SU-DHL-6 (cell line): ENCODE data around the gene LRP6.

Experiments
- H2AFZ ChIP-seq: fragments of 200-600 bp; sonication (generic); 2 replicates; pipeline ENCODE4 v1.6.1; 2014; ENCODE audit warnings: low read depth, mild to moderate bottlenecking, moderate library complexity, mixed read lengths, antibody characterized with exemption, low read length; ENCODE audit not compliant: severe bottlenecking
- H3F3A ChIP-seq: fragments of 200-600 bp; shearing (Covaris generic); 2 replicates; pipeline ENCODE4 v1.6.0; 2016; ENCODE audit warnings: antibody characterized with exemption, mild to moderate bottlenecking; ENCODE audit not compliant: insufficient read depth
- H3K27ac ChIP-seq: fragments of 200-600 bp; sonication (generic); 2 replicates; pipeline ENCODE4 v1.5.1; 2016; ENCODE audit warnings: low read depth, mild to moderate bottlenecking, low read length, moderate library complexity, mixed read lengths
- H3K27me3 ChIP-seq: fragments of 200-600 bp; sonication (generic), shearing (Covaris generic); 2 replicates; pipeline ENCODE4 v1.6.0; 2014; ENCODE audit warnings: mild to moderate bottlenecking, low read length
- H3K36me3 ChIP-seq: fragments of 200-600 bp; sonication (generic); 2 replicates; pipeline ENCODE4 v1.6.1; 2014; ENCODE audit warnings: mild to moderate bottlenecking, low read length, mixed read lengths
- H3K4me2 ChIP-seq: fragments of 300-600, 200-600 bp; shearing (Covaris generic), sonication (generic); 2 replicates; pipeline ENCODE4 v1.6.0; 2014; ENCODE audit warnings: low read length, low read depth, mild to moderate bottlenecking; ENCODE audit not compliant: poor library complexity, severe bottlenecking
- H3K4me3 ChIP-seq: fragments of 200-600 bp; sonication (generic); 2 replicates; pipeline ENCODE4 v1.5.1; 2014; ENCODE audit warnings: antibody characterized with exemption, low read length, mild to moderate bottlenecking, mixed read lengths; ENCODE audit not compliant: insufficient read depth, poor library complexity, severe bottlenecking
- H3K79me2 ChIP-seq: fragments of 200-600 bp; sonication (generic); 2 replicates; pipeline ENCODE4 v1.6.1; 2014; ENCODE audit warnings: mild to moderate bottlenecking, low read length, moderate library complexity; ENCODE audit not compliant: insufficient read depth
- H3K9ac ChIP-seq: fragments of 200-600 bp; sonication (generic); 2 replicates; pipeline ENCODE4 v1.7.0; 2014; ENCODE audit warnings: mild to moderate bottlenecking, low read length
- H3K9me2 ChIP-seq: fragments of 200-600 bp; sonication (generic); replicated peaks from 2 replicates; pipeline ENCODE4 v1.6.1; 2014; ENCODE audit warnings: low read length; ENCODE audit not compliant: insufficient read depth
- H3K9me3 ChIP-seq: fragments of 200-600 bp; sonication (generic); 2 replicates; pipeline ENCODE4 v1.6.1; 2014; ENCODE audit warnings: low read length, mixed read lengths; ENCODE audit not compliant: insufficient read depth
- H4K20me1 ChIP-seq: fragments of 200-600 bp; sonication (generic); 2 replicates; pipeline ENCODE4 v1.6.1; 2014; ENCODE audit warnings: low read depth, mild to moderate bottlenecking, antibody characterized with exemption, low read length, moderate library complexity, mixed read lengths
- EZH2phosphoT487 ChIP-seq: fragments of 200-600 bp; sonication (generic), shearing (Covaris generic); conservative IDR thresholded peaks from 2 replicates; pipeline ENCODE4 v1.6.1; 2018; ENCODE audit warnings: mild to moderate bottlenecking, antibody characterized with exemption, low read length, moderate library complexity, mixed read lengths
- TF ChIP-seq, protein P1 (sequence below): fragments of 200-600 bp; sonication (generic); IDR thresholded peaks from one replicate; pipeline ENCODE4 v1.5.1; 2017; ENCODE audit warnings: antibody characterized with exemption, mild to moderate bottlenecking, low read length, moderate library complexity; ENCODE audit not compliant: insufficient read depth, poor library complexity, severe bottlenecking

LRP6 gene

DNA sequence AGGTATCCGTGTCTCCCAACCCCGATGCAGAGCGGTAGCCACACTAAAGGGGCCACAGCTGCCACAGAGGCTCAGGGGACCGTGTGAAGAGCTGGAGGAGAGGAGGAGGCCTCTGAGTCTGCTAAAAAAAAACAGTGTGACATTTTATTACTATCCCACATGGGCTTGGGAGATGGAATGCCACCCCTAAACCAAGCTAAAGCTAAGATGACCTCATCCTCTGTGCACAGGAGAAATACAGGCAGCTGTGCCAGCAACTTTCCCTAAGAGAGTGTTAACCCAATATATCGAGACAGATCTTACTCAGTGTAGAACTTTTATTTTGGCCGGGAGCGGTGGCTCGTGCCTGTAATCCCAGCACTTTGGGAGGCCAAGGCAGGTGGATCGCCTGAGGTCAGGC lies 178.1 kb downstream of the LRP6 start:
- no peaks in the 10 kb centered on the region for H3K36me3 ChIP-seq

DNA sequence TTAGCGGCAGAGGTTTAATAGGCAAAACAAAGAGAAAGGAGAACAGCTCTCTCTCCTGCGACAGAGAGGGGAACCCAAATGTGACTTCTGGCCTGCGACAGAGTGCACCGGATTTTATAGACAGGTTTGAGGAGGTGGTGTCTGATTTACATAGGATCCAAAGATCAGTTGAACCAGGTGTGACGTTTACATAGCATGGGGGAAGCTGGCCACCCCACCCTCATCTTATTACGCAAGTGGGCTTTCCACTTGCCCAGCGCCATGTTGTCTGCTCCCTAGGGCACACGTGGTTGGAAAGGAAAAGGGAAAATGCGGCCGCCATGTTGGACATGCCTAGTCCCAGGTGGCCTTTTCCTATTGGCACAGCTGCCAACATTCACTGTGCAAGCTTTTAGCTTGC lies 178.7 kb downstream of the LRP6 start:
- Histone ChIP-seq H3K79me2 (no peaks in the 10 kb centered on the region), H3K9me3 (no peaks in the 10 kb centered on the region), H3K4me2 (no peak overlapping the region), H3K9me2 (no peaks in the 10 kb centered on the region), H3F3A (no peaks in the 10 kb centered on the region), H3K27me3 (no peaks in the 10 kb centered on the region), H3K36me3 (no peaks in the 10 kb centered on the region), H3K9ac (no peak overlapping the region), H3K27ac (no peak overlapping the region), H3K4me3 (no peak overlapping the region), H2AFZ (no peak overlapping the region), H4K20me1 (no peaks in the 10 kb centered on the region)
- TF ChIP-seq EZH2phosphoT487: no peak
- TF ChIP-seq, protein P1, sequence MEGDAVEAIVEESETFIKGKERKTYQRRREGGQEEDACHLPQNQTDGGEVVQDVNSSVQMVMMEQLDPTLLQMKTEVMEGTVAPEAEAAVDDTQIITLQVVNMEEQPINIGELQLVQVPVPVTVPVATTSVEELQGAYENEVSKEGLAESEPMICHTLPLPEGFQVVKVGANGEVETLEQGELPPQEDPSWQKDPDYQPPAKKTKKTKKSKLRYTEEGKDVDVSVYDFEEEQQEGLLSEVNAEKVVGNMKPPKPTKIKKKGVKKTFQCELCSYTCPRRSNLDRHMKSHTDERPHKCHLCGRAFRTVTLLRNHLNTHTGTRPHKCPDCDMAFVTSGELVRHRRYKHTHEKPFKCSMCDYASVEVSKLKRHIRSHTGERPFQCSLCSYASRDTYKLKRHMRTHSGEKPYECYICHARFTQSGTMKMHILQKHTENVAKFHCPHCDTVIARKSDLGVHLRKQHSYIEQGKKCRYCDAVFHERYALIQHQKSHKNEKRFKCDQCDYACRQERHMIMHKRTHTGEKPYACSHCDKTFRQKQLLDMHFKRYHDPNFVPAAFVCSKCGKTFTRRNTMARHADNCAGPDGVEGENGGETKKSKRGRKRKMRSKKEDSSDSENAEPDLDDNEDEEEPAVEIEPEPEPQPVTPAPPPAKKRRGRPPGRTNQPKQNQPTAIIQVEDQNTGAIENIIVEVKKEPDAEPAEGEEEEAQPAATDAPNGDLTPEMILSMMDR: no peak

More for the DNA sequence above, 178.1 kb downstream of the LRP6 start:
- H3K9me3 ChIP-seq: no peaks in the 10 kb centered on the region
- no peak overlapping the region for H3K27ac ChIP-seq
- no peak overlapping the region for H3K4me3 ChIP-seq
- H2AFZ ChIP-seq: no peak overlapping the region
- H3K79me2 ChIP-seq: no peaks in the 10 kb centered on the region
- H3K9ac ChIP-seq: no peak overlapping the region
- H3F3A ChIP-seq: no peaks in the 10 kb centered on the region
- no peaks in the 10 kb centered on the region for H3K27me3 ChIP-seq
- no peaks in the 10 kb centered on the region for H4K20me1 ChIP-seq
- TF ChIP-seq, protein P1: no peak
- no peak overlapping the region for H3K4me2 ChIP-seq
- no peaks in the 10 kb centered on the region for H3K9me2 ChIP-seq

DNA sequence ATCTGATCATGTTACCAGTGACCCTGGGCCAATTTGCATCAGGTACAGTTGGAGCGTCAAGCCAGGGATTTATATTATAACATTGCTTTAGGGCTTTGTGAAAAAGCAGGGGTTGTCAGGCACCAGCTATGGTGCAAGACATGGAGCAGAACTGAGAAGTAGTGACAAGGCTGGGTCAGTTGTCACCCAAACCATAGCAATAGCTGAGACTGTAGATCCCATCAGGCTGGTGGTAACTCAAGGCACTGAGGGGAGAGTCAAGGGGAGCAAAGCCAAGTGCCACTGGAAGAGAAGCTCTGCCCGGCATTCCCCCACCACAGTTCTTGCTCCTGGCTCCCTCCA lies 179.2 kb downstream of the LRP6 start:
- Histone ChIP-seq H3K9me2 (no peaks in the 10 kb centered on the region), H3K4me3 (no peak overlapping the region), H3K9me3 (no peaks in the 10 kb centered on the region), H3K27me3 (no peaks in the 10 kb centered on the region), H4K20me1 (no peaks in the 10 kb centered on the region), H3K27ac (no peak overlapping the region), H3K79me2 (no peaks in the 10 kb centered on the region), H2AFZ (no peak overlapping the region), H3K36me3 (no peaks in the 10 kb centered on the region), H3K9ac (no peak overlapping the region), H3F3A (no peaks in the 10 kb centered on the region), H3K4me2 (no peak overlapping the region)
- TF ChIP-seq EZH2phosphoT487: no peak
- TF ChIP-seq, protein P1: no peak
